HepG2 (cell line): ENCODE measurements around the gene SEPTIN2. TPM values are rescaled to one million over a fixed set of nuclear protein-coding genes. Genes with fewer than 3 reads are reported as not detected.

ENCODE experiments used
- BRCA1 ChIP-seq: sonication (generic); formaldehyde crosslinking; IDR thresholded peaks from 2 replicates; pipeline ENCODE4 v1.4.0; 2020; ENCODE audit warnings: missing genetic modification reagents
- CBX5 ChIP-seq: sonication (generic); formaldehyde crosslinking; IDR thresholded peaks from 2 replicates; pipeline ENCODE4 v1.4.0; 2020; ENCODE audit warnings: missing genetic modification reagents, borderline replicate concordance
- CREM ChIP-seq, 2 experiments: sonication (generic) in 1 of 2; formaldehyde crosslinking in 1 of 2; IDR thresholded peaks; 2 replicates each; pipeline versions ENCODE4 v1.4.0 to v1.6.1; 2016 to 2020; ENCODE audit warnings: antibody characterized with exemption in 1 of 2, mild to moderate bottlenecking in 1 of 2, missing genetic modification reagents in 1 of 2
- ELF3 ChIP-seq: IDR thresholded peaks from 2 replicates; pipeline ENCODE4 v1.6.1; 2016; ENCODE audit warnings: missing genetic modification reagents, missing compliant biosample characterization
- FOXA3 ChIP-seq: IDR thresholded peaks from 2 replicates; pipeline ENCODE4 v1.6.1; 2016; ENCODE audit warnings: missing genetic modification reagents, missing compliant biosample characterization
- FOXK1 ChIP-seq: sonication (generic); formaldehyde crosslinking; IDR thresholded peaks from 2 replicates; pipeline ENCODE4 v1.4.0; 2020; ENCODE audit warnings: low read depth, missing genetic modification reagents, borderline replicate concordance
- FOXK2 ChIP-seq: fragments of 450-650 bp; IDR thresholded peaks from 2 replicates; pipeline ENCODE4 v1.6.1; 2016
- HCFC1 ChIP-seq: fragments of 150-350 bp; IDR thresholded peaks from 2 replicates; pipeline ENCODE4 v1.6.1; 2014; ENCODE audit warnings: low read depth, low read length
- HNRNPUL1 ChIP-seq: fragments of 200-400 bp; formaldehyde crosslinking; IDR thresholded peaks from 2 replicates; pipeline ENCODE4 v1.6.1; 2017; ENCODE audit warnings: low read depth, mild to moderate bottlenecking, low read length, moderate library complexity
- HOXA3 ChIP-seq: sonication (generic); formaldehyde crosslinking; IDR thresholded peaks from 2 replicates; pipeline ENCODE4 v1.5.0; 2020; ENCODE audit warnings: missing genetic modification reagents
- ISX ChIP-seq: sonication (generic); formaldehyde crosslinking; conservative IDR thresholded peaks from 2 replicates; pipeline ENCODE4 v1.5.0; 2020; ENCODE audit warnings: missing genetic modification reagents
- KLF12 ChIP-seq: sonication (generic); formaldehyde crosslinking; IDR thresholded peaks from 2 replicates; pipeline ENCODE4 v1.4.0; 2020; ENCODE audit warnings: missing genetic modification reagents, borderline replicate concordance
- NRL ChIP-seq: sonication (generic); formaldehyde crosslinking; IDR thresholded peaks from 2 replicates; pipeline ENCODE4 v1.5.0; 2020; ENCODE audit warnings: missing genetic modification reagents, mild to moderate bottlenecking, moderate library complexity, borderline replicate concordance
- RFX1 ChIP-seq: fragments of 450-650 bp; IDR thresholded peaks from 2 replicates; pipeline ENCODE4 v1.6.1; 2017
- SMARCE1 ChIP-seq: fragments of 450-650 bp; IDR thresholded peaks from 2 replicates; pipeline ENCODE4 v1.6.1; 2017; ENCODE audit warnings: borderline replicate concordance
- SMYD3 ChIP-seq: sonication (generic); formaldehyde crosslinking; IDR thresholded peaks from 2 replicates; pipeline ENCODE4 v1.8.1; 2023; ENCODE audit warnings: mild to moderate bottlenecking, missing genetic modification reagents
- SNAPC2 ChIP-seq: sonication (generic); formaldehyde crosslinking; IDR thresholded peaks from 2 replicates; pipeline ENCODE4 v1.8.1; 2022; ENCODE audit warnings: mild to moderate bottlenecking, missing genetic modification reagents
- TARDBP ChIP-seq: sonication (generic); formaldehyde crosslinking; IDR thresholded peaks from 2 replicates; pipeline ENCODE4 v1.8.0; 2022; ENCODE audit warnings: mild to moderate bottlenecking, missing genetic modification reagents
- YY1 ChIP-seq: IDR thresholded peaks from 2 replicates; pipeline ENCODE4 v1.6.1; 2011; ENCODE audit warnings: low read length, low read depth, moderate library complexity, mild to moderate bottlenecking; ENCODE audit not compliant: insufficient read depth, insufficient replicate concordance
- ZBTB7A ChIP-seq: sonication (generic); formaldehyde crosslinking; IDR thresholded peaks from 2 replicates; pipeline ENCODE4 v1.8.0; 2022; ENCODE audit warnings: mild to moderate bottlenecking, missing genetic modification reagents
- ZFAT ChIP-seq: sonication (generic); formaldehyde crosslinking; conservative IDR thresholded peaks from 2 replicates; pipeline ENCODE4 v1.8.1; 2023; ENCODE audit warnings: missing genetic modification reagents, inconsistent platforms
- ZKSCAN1 ChIP-seq: fragments of 150-350 bp; IDR thresholded peaks from 2 replicates; pipeline ENCODE4 v1.6.1; 2014; ENCODE audit warnings: low read length
- ZNF10 ChIP-seq: sonication (generic); formaldehyde crosslinking; IDR thresholded peaks from 2 replicates; pipeline ENCODE4 v1.4.0; 2020; ENCODE audit warnings: mild to moderate bottlenecking, low read depth, missing genetic modification reagents, borderline replicate concordance
- ZNF333 ChIP-seq: sonication (generic); formaldehyde crosslinking; IDR thresholded peaks from 2 replicates; pipeline ENCODE4 v1.4.0; 2020; ENCODE audit warnings: mild to moderate bottlenecking, missing genetic modification reagents, borderline replicate concordance
- ZNF382 ChIP-seq: sonication (generic); formaldehyde crosslinking; IDR thresholded peaks from 2 replicates; pipeline ENCODE4 v1.5.0; 2020; ENCODE audit warnings: missing genetic modification reagents, mild to moderate bottlenecking, borderline replicate concordance
- ZNF547 ChIP-seq: sonication (generic); formaldehyde crosslinking; IDR thresholded peaks from 2 replicates; pipeline ENCODE4 v1.5.1; 2020; ENCODE audit warnings: mild to moderate bottlenecking, missing genetic modification reagents
- ZNF709 ChIP-seq: sonication (generic); formaldehyde crosslinking; IDR thresholded peaks from 2 replicates; pipeline ENCODE4 v1.5.0; 2020; ENCODE audit warnings: mild to moderate bottlenecking, missing genetic modification reagents
- ZNF720 ChIP-seq: sonication (generic); formaldehyde crosslinking; IDR thresholded peaks from 2 replicates; pipeline ENCODE4 v1.4.0; 2020; ENCODE audit warnings: missing genetic modification reagents
- ZNF761 ChIP-seq: sonication (generic); formaldehyde crosslinking; conservative IDR thresholded peaks from 2 replicates; pipeline ENCODE4 v1.4.0; 2020; ENCODE audit warnings: mild to moderate bottlenecking, missing genetic modification reagents
- polyA plus RNA-seq, 8 experiments: library from polyadenylated mRNA; depleted of rRNA in 3 of 8; stranded (reverse) in 7 of 8; unstranded in 1 of 8; fragments of >200 nt; fragmentation: Illumina TruSeq in 4 of 8; extraction: Trizol in 4 of 8; gene quantifications; 2 replicates each; pipeline versions ENCODE4 v1.2.1 to v1.2.3, GENCODE V29; 2011 to 2016; ENCODE audit warnings: low read depth in 4 of 8, missing spikeins in 1 of 8, mixed read lengths in 1 of 8; ENCODE audit not compliant: insufficient read depth in 1 of 8
- total RNA-seq, 5 experiments: library from RNA; depleted of rRNA; stranded (reverse); fragments of >200 nt; fragmentation: Illumina TruSeq; extraction: Trizol; gene quantifications; 2 replicates each; pipeline ENCODE4 v1.2.3, GENCODE V29; 2016; ENCODE audit warnings: low read depth in 1 of 5
- TF ChIP-seq, protein P1 (sequence below): sonication (generic); formaldehyde crosslinking; IDR thresholded peaks from 2 replicates; pipeline ENCODE4 v1.5.0; 2020; ENCODE audit warnings: missing genetic modification reagents
- TF ChIP-seq, protein P2 (sequence below): sonication (generic); formaldehyde crosslinking; IDR thresholded peaks from 2 replicates; pipeline ENCODE4 v1.4.0; 2020; ENCODE audit warnings: missing genetic modification reagents, borderline replicate concordance

Gene SEPTIN2
- total and polyA plus RNA-seq, 2 of the 13 experiments (the other 11 are each of a cell fraction or from before 2014, with no cell fraction given), result 493 to 733 TPM

GRCh38 chr2:241316825-241317224, 1.1 kb downstream of the SEPTIN2 start (continued):
- TF ChIP-seq SMARCE1 (no peak), HOXA3 (no peak), SMYD3 (peak; percentile 52; the same call in 1 of the 2 replicates), ZKSCAN1 (peak; percentile 86), ZNF382 (no peak), ZBTB7A (CRISPR knock-in tag) (0 out of 2 replicates have a peak, but pooled peaks have one; percentile 39), ZNF761 (CRISPR knock-in tag) (no peak), ZNF10 (CRISPR knock-in tag) (no peak), HCFC1 (no peak), TARDBP (CRISPR knock-in tag) (0 out of 2 replicates have a peak, but pooled peaks have one; percentile 25), ZNF547 (CRISPR knock-in tag) (no peak), FOXK1 (CRISPR knock-in tag) (peak; percentile 31; the same call in 1 of the 2 replicates), ZNF333 (no peak), NRL (no peak), FOXA3 (CRISPR knock-in tag) (peak; percentile 23; the same call in 1 of the 2 replicates), FOXK2 (peak; percentile 26; the same call in 1 of the 2 replicates), CREM (IDR thresholded peaks at IDR 0.05) (0 out of 2 replicates have a peak, but pooled peaks have one; percentile 2), CREM (CRISPR knock-in tag; IDR thresholded peaks at IDR 0.05) (no peak), YY1 (no peak), KLF12 (CRISPR knock-in tag) (no peak), RFX1 (no peak), CBX5 (CRISPR knock-in tag) (no peak), ISX (CRISPR knock-in tag) (no peak), ZNF709 (CRISPR knock-in tag) (no peak), ZNF720 (CRISPR knock-in tag) (no peak), HNRNPUL1 (no peak), ELF3 (CRISPR knock-in tag) (0 out of 2 replicates have a peak, but pooled peaks have one; percentile 5), ZFAT (CRISPR knock-in tag) (no peak), BRCA1 (CRISPR knock-in tag) (no peak), SNAPC2 (CRISPR knock-in tag) (0 out of 2 replicates have a peak, but pooled peaks have one; percentile 35)
- TF ChIP-seq, protein P1, sequence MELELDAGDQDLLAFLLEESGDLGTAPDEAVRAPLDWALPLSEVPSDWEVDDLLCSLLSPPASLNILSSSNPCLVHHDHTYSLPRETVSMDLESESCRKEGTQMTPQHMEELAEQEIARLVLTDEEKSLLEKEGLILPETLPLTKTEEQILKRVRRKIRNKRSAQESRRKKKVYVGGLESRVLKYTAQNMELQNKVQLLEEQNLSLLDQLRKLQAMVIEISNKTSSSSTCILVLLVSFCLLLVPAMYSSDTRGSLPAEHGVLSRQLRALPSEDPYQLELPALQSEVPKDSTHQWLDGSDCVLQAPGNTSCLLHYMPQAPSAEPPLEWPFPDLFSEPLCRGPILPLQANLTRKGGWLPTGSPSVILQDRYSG (CRISPR knock-in tag), result no peak
- TF ChIP-seq, protein P2, sequence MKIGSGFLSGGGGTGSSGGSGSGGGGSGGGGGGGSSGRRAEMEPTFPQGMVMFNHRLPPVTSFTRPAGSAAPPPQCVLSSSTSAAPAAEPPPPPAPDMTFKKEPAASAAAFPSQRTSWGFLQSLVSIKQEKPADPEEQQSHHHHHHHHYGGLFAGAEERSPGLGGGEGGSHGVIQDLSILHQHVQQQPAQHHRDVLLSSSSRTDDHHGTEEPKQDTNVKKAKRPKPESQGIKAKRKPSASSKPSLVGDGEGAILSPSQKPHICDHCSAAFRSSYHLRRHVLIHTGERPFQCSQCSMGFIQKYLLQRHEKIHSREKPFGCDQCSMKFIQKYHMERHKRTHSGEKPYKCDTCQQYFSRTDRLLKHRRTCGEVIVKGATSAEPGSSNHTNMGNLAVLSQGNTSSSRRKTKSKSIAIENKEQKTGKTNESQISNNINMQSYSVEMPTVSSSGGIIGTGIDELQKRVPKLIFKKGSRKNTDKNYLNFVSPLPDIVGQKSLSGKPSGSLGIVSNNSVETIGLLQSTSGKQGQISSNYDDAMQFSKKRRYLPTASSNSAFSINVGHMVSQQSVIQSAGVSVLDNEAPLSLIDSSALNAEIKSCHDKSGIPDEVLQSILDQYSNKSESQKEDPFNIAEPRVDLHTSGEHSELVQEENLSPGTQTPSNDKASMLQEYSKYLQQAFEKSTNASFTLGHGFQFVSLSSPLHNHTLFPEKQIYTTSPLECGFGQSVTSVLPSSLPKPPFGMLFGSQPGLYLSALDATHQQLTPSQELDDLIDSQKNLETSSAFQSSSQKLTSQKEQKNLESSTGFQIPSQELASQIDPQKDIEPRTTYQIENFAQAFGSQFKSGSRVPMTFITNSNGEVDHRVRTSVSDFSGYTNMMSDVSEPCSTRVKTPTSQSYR (CRISPR knock-in tag), result 0 out of 2 replicates have a peak, but pooled peaks have one; percentile 22
